ENCODE measurements around the gene POLR3GL. TPM values are rescaled to one million over a fixed set of nuclear protein-coding genes. Genes with fewer than 3 reads are reported as not detected.

Gene POLR3GL
- total and polyA plus RNA-seq, 2 donors (not counting 1 experiment from before 2014, with no cell fraction given), result 23.3 to 23.8 TPM

- H3K79me2 ChIP-seq (ENCODE audit: control insufficient read depth, insufficient read depth, low read length), result peaks cover 17% of the 10 kb centered on the region
- no peaks in the 10 kb centered on the region for H4K20me1 ChIP-seq (ENCODE audit: control insufficient read depth, extremely low read depth, insufficient read depth, low read length)
- peak overlapping the region; percentile 49 for H3K4me2 ChIP-seq (ENCODE audit: extremely low read depth, insufficient read depth, low read length)
- peaks cover 10% of the 10 kb centered on the region for H3K4me1 ChIP-seq (ENCODE audit: control insufficient read depth, extremely low read depth, insufficient read depth, low read length)
- TF ChIP-seq, protein P1, sequence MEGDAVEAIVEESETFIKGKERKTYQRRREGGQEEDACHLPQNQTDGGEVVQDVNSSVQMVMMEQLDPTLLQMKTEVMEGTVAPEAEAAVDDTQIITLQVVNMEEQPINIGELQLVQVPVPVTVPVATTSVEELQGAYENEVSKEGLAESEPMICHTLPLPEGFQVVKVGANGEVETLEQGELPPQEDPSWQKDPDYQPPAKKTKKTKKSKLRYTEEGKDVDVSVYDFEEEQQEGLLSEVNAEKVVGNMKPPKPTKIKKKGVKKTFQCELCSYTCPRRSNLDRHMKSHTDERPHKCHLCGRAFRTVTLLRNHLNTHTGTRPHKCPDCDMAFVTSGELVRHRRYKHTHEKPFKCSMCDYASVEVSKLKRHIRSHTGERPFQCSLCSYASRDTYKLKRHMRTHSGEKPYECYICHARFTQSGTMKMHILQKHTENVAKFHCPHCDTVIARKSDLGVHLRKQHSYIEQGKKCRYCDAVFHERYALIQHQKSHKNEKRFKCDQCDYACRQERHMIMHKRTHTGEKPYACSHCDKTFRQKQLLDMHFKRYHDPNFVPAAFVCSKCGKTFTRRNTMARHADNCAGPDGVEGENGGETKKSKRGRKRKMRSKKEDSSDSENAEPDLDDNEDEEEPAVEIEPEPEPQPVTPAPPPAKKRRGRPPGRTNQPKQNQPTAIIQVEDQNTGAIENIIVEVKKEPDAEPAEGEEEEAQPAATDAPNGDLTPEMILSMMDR (conservative IDR thresholded peaks at IDR 0.05 in 1 of 2, IDR thresholded peaks at IDR 0.05 in 1 of 2; ENCODE audit: low read depth in 1 of 2, low read length in 2 of 2), result no peak
- no peak for TF ChIP-seq EZH2 (IDR thresholded peaks at IDR 0.05; ENCODE audit: low read length, missing control alignments)
- no peak for DNase-seq (ENCODE audit: low read depth in 2 of 2)
- H3K27me3 ChIP-seq (ENCODE audit: control insufficient read depth, insufficient read depth, low read length), result no peaks in the 10 kb centered on the region
- H3K27ac ChIP-seq (ENCODE audit: insufficient read depth, low read length), result no peak overlapping the region
- peak overlapping the region; percentile 68 to 98 (median 75) for H3K4me3 ChIP-seq (replicated peaks in 1 of 4; ENCODE audit: control extremely low read depth in 1 of 4, insufficient read depth in 1 of 4, low read depth in 3 of 4, low read length in 4 of 4)
- H3K9ac ChIP-seq (ENCODE audit: insufficient read depth, low read length), result no peak overlapping the region
- no peak overlapping the region for H2AFZ ChIP-seq (ENCODE audit: low read length)
- H3K36me3 ChIP-seq (ENCODE audit: control insufficient read depth, insufficient read depth, low read length), result peaks cover 4% of the 10 kb centered on the region
- H3K9me3 ChIP-seq (ENCODE audit: control insufficient read depth, insufficient read depth, low read depth, low read length), result no peaks in the 10 kb centered on the region
Measured at GRCh38 chr1:145993618-145994390, 29.3 kb downstream of the POLR3GL start.

DNA sequence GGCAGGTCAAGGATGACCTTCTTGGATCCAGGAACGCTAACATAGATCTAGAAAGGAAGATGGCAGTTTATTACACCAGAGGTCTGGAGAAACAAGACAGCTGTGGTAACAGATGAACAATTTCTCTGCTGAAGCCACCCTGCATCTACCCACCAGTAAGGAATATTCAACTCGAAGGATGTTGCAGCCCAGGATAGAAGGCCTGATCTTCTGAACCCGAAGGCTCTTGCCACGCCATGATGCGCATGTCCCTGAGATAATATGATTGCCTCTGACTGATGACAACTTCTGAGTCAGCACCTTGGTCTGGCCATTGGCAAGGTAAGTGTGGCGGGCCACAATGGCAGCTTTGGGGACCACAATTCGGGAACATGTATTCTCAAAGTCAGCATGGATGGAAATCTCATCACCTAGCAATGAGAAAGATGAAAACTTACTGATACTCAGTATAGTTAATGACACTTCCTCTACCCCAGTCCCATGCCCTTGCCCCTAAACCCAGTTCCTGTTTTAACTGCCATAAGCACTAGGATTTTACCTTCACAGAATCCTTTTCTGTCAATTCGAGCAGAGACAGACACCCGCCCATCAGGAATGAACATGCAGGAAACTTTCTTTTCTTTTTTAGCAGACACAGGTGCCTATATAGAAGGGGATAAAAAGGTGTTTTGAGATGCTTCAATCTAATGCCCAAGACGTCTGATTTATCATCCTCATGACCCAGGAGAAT, 30.1 kb downstream of the POLR3GL start:
- no peak overlapping the region for H3K9ac ChIP-seq (ENCODE audit: insufficient read depth, low read length)
- no peak for TF ChIP-seq EZH2 (IDR thresholded peaks at IDR 0.05; ENCODE audit: low read length, missing control alignments)
- TF ChIP-seq, protein P1 (conservative IDR thresholded peaks at IDR 0.05 in 1 of 2, IDR thresholded peaks at IDR 0.05 in 1 of 2; ENCODE audit: low read depth in 1 of 2, low read length in 2 of 2), result no peak

DNA sequence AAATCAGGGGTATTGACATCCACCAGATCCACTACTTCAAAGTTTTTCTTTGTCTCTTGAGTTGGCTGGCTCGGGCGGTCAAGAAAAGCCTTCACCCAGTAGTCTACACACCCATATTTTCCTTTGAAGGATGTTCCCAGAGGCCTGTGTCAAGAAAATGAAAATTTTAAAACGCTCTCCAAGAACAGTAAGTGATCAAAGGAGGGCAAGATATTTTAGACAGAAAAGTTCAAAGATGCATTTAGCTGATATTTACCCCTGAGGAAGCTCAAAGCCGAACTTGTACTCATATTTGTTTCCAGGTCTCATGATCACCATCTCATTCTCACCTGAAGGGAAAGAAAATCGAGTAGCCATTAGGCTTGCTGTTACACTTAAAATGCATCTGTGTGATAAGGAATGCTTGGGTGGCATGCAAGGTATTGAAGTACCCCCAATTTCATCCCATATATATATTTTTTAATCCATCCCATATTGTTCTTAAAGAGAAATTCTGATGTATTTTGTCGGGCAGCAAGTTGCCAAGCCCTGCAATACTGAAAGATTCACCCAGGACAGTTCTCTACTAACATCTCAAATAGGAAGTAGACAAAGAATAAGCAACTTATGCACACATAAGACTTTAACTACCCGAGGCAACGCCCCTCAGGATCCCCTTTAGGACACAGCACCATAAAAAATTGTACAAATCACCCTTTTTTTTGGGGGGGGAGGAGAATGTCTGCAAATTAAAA, 30.8 kb downstream of the POLR3GL start:
- Histone ChIP-seq H3K9ac (ENCODE audit: insufficient read depth, low read length) (peak overlapping the region; percentile 59), H3K27me3 (ENCODE audit: control insufficient read depth, insufficient read depth, low read length) (no peaks in the 10 kb centered on the region), H3K4me1 (ENCODE audit: control insufficient read depth, extremely low read depth, insufficient read depth, low read length) (peaks cover 10% of the 10 kb centered on the region), H3K79me2 (ENCODE audit: control insufficient read depth, insufficient read depth, low read length) (peaks cover 17% of the 10 kb centered on the region), H3K36me3 (ENCODE audit: control insufficient read depth, insufficient read depth, low read length) (peaks cover 4% of the 10 kb centered on the region), H3K27ac (ENCODE audit: insufficient read depth, low read length) (no peak overlapping the region), H3K9me3 (ENCODE audit: control insufficient read depth, insufficient read depth, low read depth, low read length) (no peaks in the 10 kb centered on the region), H2AFZ (ENCODE audit: low read length) (no peak overlapping the region), H3K4me2 (ENCODE audit: extremely low read depth, insufficient read depth, low read length) (peak overlapping the region; percentile 49), H4K20me1 (ENCODE audit: control insufficient read depth, extremely low read depth, insufficient read depth, low read length) (no peaks in the 10 kb centered on the region), H3K4me3 (replicated peaks in 1 of 4; ENCODE audit: control extremely low read depth in 1 of 4, insufficient read depth in 1 of 4, low read depth in 3 of 4, low read length in 4 of 4) (peak overlapping the region; percentile 68 to 98 (median 75))
- DNase-seq (ENCODE audit: low read depth in 2 of 2), result no peak
- TF ChIP-seq EZH2 (IDR thresholded peaks at IDR 0.05; ENCODE audit: low read length, missing control alignments), result no peak

More for the DNA sequence above, 30.1 kb downstream of the POLR3GL start:
- no peaks in the 10 kb centered on the region for H3K9me3 ChIP-seq (ENCODE audit: control insufficient read depth, insufficient read depth, low read depth, low read length)
- no peak for DNase-seq (ENCODE audit: low read depth in 2 of 2)
- no peak overlapping the region for H2AFZ ChIP-seq (ENCODE audit: low read length)
- no peak overlapping the region for H3K27ac ChIP-seq (ENCODE audit: insufficient read depth, low read length)
- peaks cover 10% of the 10 kb centered on the region for H3K4me1 ChIP-seq (ENCODE audit: control insufficient read depth, extremely low read depth, insufficient read depth, low read length)
- peaks cover 4% of the 10 kb centered on the region for H3K36me3 ChIP-seq (ENCODE audit: control insufficient read depth, insufficient read depth, low read length)
- peaks cover 17% of the 10 kb centered on the region for H3K79me2 ChIP-seq (ENCODE audit: control insufficient read depth, insufficient read depth, low read length)
- peak overlapping the region; percentile 49 for H3K4me2 ChIP-seq (ENCODE audit: extremely low read depth, insufficient read depth, low read length)
- no peaks in the 10 kb centered on the region for H3K27me3 ChIP-seq (ENCODE audit: control insufficient read depth, insufficient read depth, low read length)
- peak overlapping the region; percentile 68 to 98 (median 75) for H3K4me3 ChIP-seq (replicated peaks in 1 of 4; ENCODE audit: control extremely low read depth in 1 of 4, insufficient read depth in 1 of 4, low read depth in 3 of 4, low read length in 4 of 4)
- H4K20me1 ChIP-seq (ENCODE audit: control insufficient read depth, extremely low read depth, insufficient read depth, low read length), result no peaks in the 10 kb centered on the region
